ENCODE measurements around the gene ANKRD52. TPM values are rescaled to one million over a fixed set of nuclear protein-coding genes. Genes with fewer than 3 reads are reported as not detected.

Gene ANKRD52
- total RNA-seq, 1 donor from 2014 or later, result 28.0 TPM

- peaks cover 36% of the 10 kb centered on the region for H3K36me3 ChIP-seq
- peaks cover 25% of the 10 kb centered on the region for H3K4me1 ChIP-seq
- intact Hi-C loops (cut with DNase I), result no loop called here
- TF ChIP-seq, protein P1, sequence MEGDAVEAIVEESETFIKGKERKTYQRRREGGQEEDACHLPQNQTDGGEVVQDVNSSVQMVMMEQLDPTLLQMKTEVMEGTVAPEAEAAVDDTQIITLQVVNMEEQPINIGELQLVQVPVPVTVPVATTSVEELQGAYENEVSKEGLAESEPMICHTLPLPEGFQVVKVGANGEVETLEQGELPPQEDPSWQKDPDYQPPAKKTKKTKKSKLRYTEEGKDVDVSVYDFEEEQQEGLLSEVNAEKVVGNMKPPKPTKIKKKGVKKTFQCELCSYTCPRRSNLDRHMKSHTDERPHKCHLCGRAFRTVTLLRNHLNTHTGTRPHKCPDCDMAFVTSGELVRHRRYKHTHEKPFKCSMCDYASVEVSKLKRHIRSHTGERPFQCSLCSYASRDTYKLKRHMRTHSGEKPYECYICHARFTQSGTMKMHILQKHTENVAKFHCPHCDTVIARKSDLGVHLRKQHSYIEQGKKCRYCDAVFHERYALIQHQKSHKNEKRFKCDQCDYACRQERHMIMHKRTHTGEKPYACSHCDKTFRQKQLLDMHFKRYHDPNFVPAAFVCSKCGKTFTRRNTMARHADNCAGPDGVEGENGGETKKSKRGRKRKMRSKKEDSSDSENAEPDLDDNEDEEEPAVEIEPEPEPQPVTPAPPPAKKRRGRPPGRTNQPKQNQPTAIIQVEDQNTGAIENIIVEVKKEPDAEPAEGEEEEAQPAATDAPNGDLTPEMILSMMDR (IDR thresholded peaks at IDR 0.05), result no peak
- ATAC-seq, result no peak
- peak overlapping the region; percentile 82 for H3K4me3 ChIP-seq
- DNase-seq, result no peak
- no peaks in the 10 kb centered on the region for H3K27me3 ChIP-seq
- H3K27ac ChIP-seq, result peak overlapping the region; percentile 77
- no peaks in the 10 kb centered on the region for H3K9me3 ChIP-seq
These were observed 69.9 kb downstream of the ANKRD52 start for GRCh38 chr12:56188131-56188777.

Other genes starting within 250 kb of the ANKRD52 start
- gene IKZF4, start 237.3 kb downstream of the ANKRD52 start, total RNA-seq, result 10.5 TPM
- 55.4 TPM for gene RPS26, start 216.5 kb downstream of the ANKRD52 start, total RNA-seq
- 60.7 TPM for gene ERBB3, start 178.2 kb downstream of the ANKRD52 start, total RNA-seq
- gene PA2G4, start 153.8 kb downstream of the ANKRD52 start, total RNA-seq, result 71.4 TPM
- gene RPL41, start 141.8 kb downstream of the ANKRD52 start, total RNA-seq, result 2,726 TPM
- gene ZC3H10, start 140.1 kb downstream of the ANKRD52 start, total RNA-seq, result 8.4 TPM
- 101 TPM for gene ESYT1, start 130.1 kb downstream of the ANKRD52 start, total RNA-seq
- gene MYL6B, start 105.8 kb downstream of the ANKRD52 start, total RNA-seq, result 19.5 TPM
- gene MYL6, start 100.0 kb downstream of the ANKRD52 start, total RNA-seq, result 1,254 TPM
- 117 TPM for gene SMARCC2, start 68.9 kb downstream of the ANKRD52 start, total RNA-seq
- gene RNF41, start 36.5 kb downstream of the ANKRD52 start, total RNA-seq, result 51.6 TPM
- 19.8 TPM for gene NABP2, start 34.0 kb downstream of the ANKRD52 start, total RNA-seq
- 0.87 TPM for gene SLC39A5, start 28.3 kb downstream of the ANKRD52 start, total RNA-seq
- 12.0 TPM for gene COQ10A, start 8.6 kb upstream of the ANKRD52 start, total RNA-seq
- gene CS, start 41.9 kb upstream of the ANKRD52 start, total RNA-seq, result 159 TPM
- 101 TPM for gene CNPY2, start 57.6 kb upstream of the ANKRD52 start, total RNA-seq
- 84.4 TPM for gene PAN2, start 75.6 kb upstream of the ANKRD52 start, total RNA-seq
- gene IL23A, start 80.5 kb upstream of the ANKRD52 start, total RNA-seq, result 0.81 TPM
- 199 TPM for gene STAT2, start 101.7 kb upstream of the ANKRD52 start, total RNA-seq
- gene APOF, start 104.5 kb upstream of the ANKRD52 start, total RNA-seq, result not detected
- 9.8 TPM for gene TIMELESS, start 191.0 kb upstream of the ANKRD52 start, total RNA-seq
- gene MIP, start 196.3 kb upstream of the ANKRD52 start, total RNA-seq, result not detected
- 3.2 TPM for gene SPRYD4, start 210.2 kb upstream of the ANKRD52 start, total RNA-seq
- gene GLS2, start 229.8 kb upstream of the ANKRD52 start, total RNA-seq, result 5.5 TPM